ENCODE measurements around the gene CALHM6.

The CALHM6 gene

DNA sequence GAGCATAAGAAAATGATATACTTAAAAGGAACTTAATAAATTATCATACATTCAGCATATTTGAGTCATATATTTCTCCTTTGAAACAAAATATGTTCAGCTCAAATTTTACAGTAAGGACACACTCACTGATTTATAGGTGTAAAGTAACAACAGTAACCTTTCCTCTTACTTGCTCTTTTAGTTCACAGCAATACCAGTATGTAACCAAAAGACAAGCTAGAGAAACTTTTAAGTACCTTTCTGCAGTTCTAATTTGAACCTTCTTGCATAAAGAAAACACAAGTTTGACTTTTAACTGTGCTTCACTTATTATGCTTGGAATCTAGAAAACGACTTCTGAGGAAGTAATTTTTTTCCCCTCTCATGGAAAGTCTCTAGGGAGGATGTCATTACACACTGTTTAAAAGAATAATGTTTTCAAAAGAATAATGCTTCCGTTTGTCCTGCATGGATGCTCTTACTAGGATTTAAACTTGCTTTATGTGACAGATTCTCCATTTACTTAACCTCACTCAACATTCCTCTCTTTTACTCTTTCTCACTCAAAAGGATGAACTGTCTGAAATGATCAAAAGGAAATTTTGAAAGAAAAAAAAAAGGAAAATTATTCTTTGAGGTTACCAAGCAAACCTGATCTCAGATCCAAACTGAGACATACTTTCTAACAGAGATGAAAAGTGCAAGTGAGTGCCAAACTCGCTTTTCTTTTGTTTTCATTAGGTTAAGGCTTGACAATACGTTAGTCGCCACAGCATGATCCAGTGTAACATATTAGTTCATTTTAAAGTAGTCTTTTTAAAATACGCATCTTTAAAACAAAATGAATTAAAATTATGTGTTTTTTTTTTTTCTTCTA is 22.4 kb upstream of the CALHM6 start:
- no CpG with 5 or more reads among the region's 6 CpGs for WGBS (ENCODE audit: extremely low coverage, insufficient coverage, low lambda C conversion rate)
- H2BK15ac ChIP-seq (replicated peaks; ENCODE audit: low read depth), result no peak overlapping the region
- H3K4me3 ChIP-seq (ENCODE audit: low read length), result no peak overlapping the region
- no peaks in the 10 kb centered on the region for H3K79me1 ChIP-seq (ENCODE audit: low read length)
- no peak overlapping the region for H3K4ac ChIP-seq (ENCODE audit: low read depth, low read length)
- no peak overlapping the region for H3K9ac ChIP-seq (ENCODE audit: low read length)
- no peaks in the 10 kb centered on the region for H3K79me2 ChIP-seq (ENCODE audit: control insufficient read depth, insufficient read depth, low read length)
- no peak overlapping the region for H2AK5ac ChIP-seq (ENCODE audit: low read length)
- H4K8ac ChIP-seq (ENCODE audit: low read depth, low read length), result no peak overlapping the region
- H2BK5ac ChIP-seq (ENCODE audit: low read length), result no peak overlapping the region
- no peak overlapping the region for H3K27ac ChIP-seq (ENCODE audit: low read depth, low read length)
- no peaks in the 10 kb centered on the region for H3K27me3 ChIP-seq (ENCODE audit: insufficient read depth, low read length, poor library complexity)
- H3K18ac ChIP-seq (ENCODE audit: low read length), result no peak overlapping the region
- H2BK120ac ChIP-seq (ENCODE audit: low read depth, low read length), result no peak overlapping the region
- no peak overlapping the region for H4K5ac ChIP-seq (ENCODE audit: low read length)
- no peak overlapping the region for H3K4me2 ChIP-seq (ENCODE audit: low read length)
- H3K36me3 ChIP-seq (ENCODE audit: control insufficient read depth, insufficient read depth, low read length), result no peaks in the 10 kb centered on the region
- no peak overlapping the region for H3K56ac ChIP-seq (ENCODE audit: low read length)
- H3K23ac ChIP-seq (ENCODE audit: low read length), result no peak overlapping the region
- no peaks in the 10 kb centered on the region for H3K4me1 ChIP-seq (ENCODE audit: control insufficient read depth, low read depth, low read length)
- DNase-seq, result no peak

DNA sequence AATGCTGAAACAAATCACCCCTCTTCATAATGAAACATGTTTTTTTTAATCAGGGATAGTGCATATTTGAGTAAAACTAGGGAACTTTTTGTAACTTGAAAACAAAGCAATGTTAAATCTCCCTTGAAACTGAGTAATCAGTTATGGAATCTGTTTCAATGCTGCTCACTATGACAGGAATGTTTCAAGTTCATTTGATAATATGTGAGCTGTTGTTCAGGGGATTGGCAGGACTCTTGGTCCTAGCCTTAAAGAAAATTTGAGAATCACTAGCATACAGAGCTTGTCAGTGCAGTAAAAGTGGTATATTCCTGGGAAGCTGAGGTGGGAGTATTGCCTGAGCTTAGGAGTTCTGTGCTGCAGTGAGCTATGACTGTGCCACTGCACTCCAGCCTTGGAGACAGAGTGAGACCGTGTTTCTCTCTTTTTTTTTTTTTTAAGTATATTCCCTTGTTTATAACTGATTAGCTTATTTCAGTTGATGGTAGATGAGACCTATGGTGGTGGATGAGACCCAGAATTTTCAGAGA is 21.6 kb upstream of the CALHM6 start:
- no CpG with 5 or more reads among the region's 1 CpG for WGBS (ENCODE audit: extremely low coverage, insufficient coverage, low lambda C conversion rate)
- H2BK5ac ChIP-seq (ENCODE audit: low read length), result no peak overlapping the region

DNA sequence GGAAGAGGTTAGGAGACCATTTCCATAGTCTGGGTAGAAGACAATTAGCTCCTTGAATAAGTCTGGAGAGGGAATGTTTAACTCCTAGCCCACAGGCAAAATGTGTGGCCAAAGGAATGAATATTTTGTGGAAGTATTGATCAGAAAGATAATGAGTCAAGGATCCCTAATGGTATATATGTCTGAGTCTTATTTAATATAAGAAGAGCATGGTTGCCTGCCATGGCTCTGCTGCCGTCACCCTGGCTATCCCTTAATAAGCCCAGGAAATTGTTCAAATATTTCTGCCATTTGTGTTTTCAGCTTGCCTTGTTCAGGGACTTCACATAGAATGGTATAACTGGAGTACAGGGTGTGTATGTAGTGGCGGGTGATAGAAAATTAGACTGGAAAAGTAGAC is 18.1 kb upstream of the CALHM6 start:
- Histone ChIP-seq H3K27me3 (ENCODE audit: insufficient read depth, low read length, poor library complexity) (no peaks in the 10 kb centered on the region), H3K9ac (ENCODE audit: low read length) (no peak overlapping the region), H2BK5ac (ENCODE audit: low read length) (no peak overlapping the region), H3K56ac (ENCODE audit: low read length) (no peak overlapping the region), H3K4me3 (ENCODE audit: low read length) (no peak overlapping the region), H3K79me1 (ENCODE audit: low read length) (no peaks in the 10 kb centered on the region), H2BK120ac (ENCODE audit: low read depth, low read length) (no peak overlapping the region), H2BK15ac (replicated peaks; ENCODE audit: low read depth) (no peak overlapping the region), H3K18ac (ENCODE audit: low read length) (no peak overlapping the region), H3K4me2 (ENCODE audit: low read length) (no peak overlapping the region), H3K4me1 (ENCODE audit: control insufficient read depth, low read depth, low read length) (no peaks in the 10 kb centered on the region), H4K5ac (ENCODE audit: low read length) (no peak overlapping the region), H3K4ac (ENCODE audit: low read depth, low read length) (no peak overlapping the region), H3K36me3 (ENCODE audit: control insufficient read depth, insufficient read depth, low read length) (no peaks in the 10 kb centered on the region), H3K23ac (ENCODE audit: low read length) (no peak overlapping the region), H3K27ac (ENCODE audit: low read depth, low read length) (no peak overlapping the region), H4K8ac (ENCODE audit: low read depth, low read length) (no peak overlapping the region), H2AK5ac (ENCODE audit: low read length) (no peak overlapping the region), H3K79me2 (ENCODE audit: control insufficient read depth, insufficient read depth, low read length) (no peaks in the 10 kb centered on the region)
- WGBS (ENCODE audit: extremely low coverage, insufficient coverage, low lambda C conversion rate), result no CpG with 5 or more reads among the region's 2 CpGs
- no peak for DNase-seq

More for the DNA sequence above, 21.6 kb upstream of the CALHM6 start:
- Histone ChIP-seq H2BK120ac (ENCODE audit: low read depth, low read length) (no peak overlapping the region), H3K4me2 (ENCODE audit: low read length) (no peak overlapping the region), H3K56ac (ENCODE audit: low read length) (no peak overlapping the region), H3K36me3 (ENCODE audit: control insufficient read depth, insufficient read depth, low read length) (no peaks in the 10 kb centered on the region), H4K5ac (ENCODE audit: low read length) (no peak overlapping the region), H2BK15ac (replicated peaks; ENCODE audit: low read depth) (no peak overlapping the region), H3K27me3 (ENCODE audit: insufficient read depth, low read length, poor library complexity) (no peaks in the 10 kb centered on the region), H3K4me1 (ENCODE audit: control insufficient read depth, low read depth, low read length) (no peaks in the 10 kb centered on the region), H3K9ac (ENCODE audit: low read length) (no peak overlapping the region), H3K18ac (ENCODE audit: low read length) (no peak overlapping the region), H2AK5ac (ENCODE audit: low read length) (no peak overlapping the region), H3K79me1 (ENCODE audit: low read length) (no peaks in the 10 kb centered on the region), H3K79me2 (ENCODE audit: control insufficient read depth, insufficient read depth, low read length) (no peaks in the 10 kb centered on the region), H3K4me3 (ENCODE audit: low read length) (no peak overlapping the region), H3K27ac (ENCODE audit: low read depth, low read length) (no peak overlapping the region), H3K23ac (ENCODE audit: low read length) (no peak overlapping the region), H3K4ac (ENCODE audit: low read depth, low read length) (no peak overlapping the region), H4K8ac (ENCODE audit: low read depth, low read length) (no peak overlapping the region)
- DNase-seq, result peak; percentile 42

- H3K56ac ChIP-seq (ENCODE audit: low read length), result no peak overlapping the region
- no peak overlapping the region for H2BK5ac ChIP-seq (ENCODE audit: low read length)
- H3K36me3 ChIP-seq (ENCODE audit: control insufficient read depth, insufficient read depth, low read length), result no peaks in the 10 kb centered on the region
- DNase-seq, result peak; percentile 40
- WGBS (ENCODE audit: extremely low coverage, insufficient coverage, low lambda C conversion rate), result no CpG with 5 or more reads among the region's 3 CpGs
- H3K23ac ChIP-seq (ENCODE audit: low read length), result no peak overlapping the region
- H4K8ac ChIP-seq (ENCODE audit: low read depth, low read length), result no peak overlapping the region
- no peak overlapping the region for H3K4ac ChIP-seq (ENCODE audit: low read depth, low read length)
- no peaks in the 10 kb centered on the region for H3K79me2 ChIP-seq (ENCODE audit: control insufficient read depth, insufficient read depth, low read length)
- no peak overlapping the region for H2BK15ac ChIP-seq (replicated peaks; ENCODE audit: low read depth)
- H3K18ac ChIP-seq (ENCODE audit: low read length), result no peak overlapping the region
- H3K4me3 ChIP-seq (ENCODE audit: low read length), result no peak overlapping the region
- no peaks in the 10 kb centered on the region for H3K27me3 ChIP-seq (ENCODE audit: insufficient read depth, low read length, poor library complexity)
- no peak overlapping the region for H3K4me2 ChIP-seq (ENCODE audit: low read length)
- H4K5ac ChIP-seq (ENCODE audit: low read length), result no peak overlapping the region
- no peak overlapping the region for H2BK120ac ChIP-seq (ENCODE audit: low read depth, low read length)
- no peak overlapping the region for H3K27ac ChIP-seq (ENCODE audit: low read depth, low read length)
- no peak overlapping the region for H3K9ac ChIP-seq (ENCODE audit: low read length)
- no peak overlapping the region for H2AK5ac ChIP-seq (ENCODE audit: low read length)
- H3K79me1 ChIP-seq (ENCODE audit: low read length), result no peaks in the 10 kb centered on the region
- H3K4me1 ChIP-seq (ENCODE audit: control insufficient read depth, low read depth, low read length), result no peaks in the 10 kb centered on the region
These were observed 17.1 kb upstream of the CALHM6 start for GRCh38 chr6:116444092-116444491.

GRCh38 chr6:116444575-116444974 is 16.6 kb upstream of the CALHM6 start:
- no peaks in the 10 kb centered on the region for H3K79me2 ChIP-seq (ENCODE audit: control insufficient read depth, insufficient read depth, low read length)
- no CpG with 5 or more reads among the region's 1 CpG for WGBS (ENCODE audit: extremely low coverage, insufficient coverage, low lambda C conversion rate)
- no peak overlapping the region for H3K4ac ChIP-seq (ENCODE audit: low read depth, low read length)
- no peak overlapping the region for H2BK15ac ChIP-seq (replicated peaks; ENCODE audit: low read depth)
- no peaks in the 10 kb centered on the region for H3K36me3 ChIP-seq (ENCODE audit: control insufficient read depth, insufficient read depth, low read length)
- no peak for DNase-seq
- no peak overlapping the region for H3K9ac ChIP-seq (ENCODE audit: low read length)
- no peak overlapping the region for H3K4me3 ChIP-seq (ENCODE audit: low read length)
- no peaks in the 10 kb centered on the region for H3K79me1 ChIP-seq (ENCODE audit: low read length)
- no peak overlapping the region for H4K8ac ChIP-seq (ENCODE audit: low read depth, low read length)
- no peak overlapping the region for H3K56ac ChIP-seq (ENCODE audit: low read length)
- H2BK120ac ChIP-seq (ENCODE audit: low read depth, low read length), result no peak overlapping the region
- H3K27ac ChIP-seq (ENCODE audit: low read depth, low read length), result no peak overlapping the region
- H3K4me1 ChIP-seq (ENCODE audit: control insufficient read depth, low read depth, low read length), result no peaks in the 10 kb centered on the region
- no peak overlapping the region for H4K5ac ChIP-seq (ENCODE audit: low read length)
- H2BK5ac ChIP-seq (ENCODE audit: low read length), result no peak overlapping the region
- no peak overlapping the region for H3K23ac ChIP-seq (ENCODE audit: low read length)
- no peaks in the 10 kb centered on the region for H3K27me3 ChIP-seq (ENCODE audit: insufficient read depth, low read length, poor library complexity)
- H3K18ac ChIP-seq (ENCODE audit: low read length), result no peak overlapping the region
- no peak overlapping the region for H2AK5ac ChIP-seq (ENCODE audit: low read length)
- no peak overlapping the region for H3K4me2 ChIP-seq (ENCODE audit: low read length)

Data from mesendoderm (in vitro differentiated cells).